Transverse colon (tissue), 3 donors: ENCODE data around the gene MCCC2.

Source experiments
- CTCF ChIP-seq, 5 experiments: fragments of 200-600 bp in 3 of 5; fragments of 450-650 bp in 2 of 5; sonication (generic) in 3 of 5; IDR thresholded peaks; 1 replicate in 2 of 5; 2 replicates in 3 of 5; pipeline ENCODE4 v1.5.1; 2016 to 2017; ENCODE audit warnings: antibody characterized with exemption in 5 of 5, inconsistent platforms in 3 of 5, mild to moderate bottlenecking in 2 of 5, moderate library complexity in 1 of 5
- POLR2A ChIP-seq: fragments of 450-650 bp; IDR thresholded peaks from one replicate; pipeline ENCODE4 v1.6.1; 2016; ENCODE audit warnings: antibody characterized with exemption, mild to moderate bottlenecking, moderate library complexity

- no peak for TF ChIP-seq POLR2A
- TF ChIP-seq CTCF (IDR thresholded peaks at IDR 0.05), result no peak
Measured at GRCh38 chr5:71591100-71591499, 4.0 kb downstream of the MCCC2 start.
